HUES64 (cell line): ENCODE data around the gene ACTR5.
"Not testable (repeated sequence)": the region's sequence is repeated elsewhere in the genome, so short reads cannot be mapped to it uniquely, and the experiment has no call there.

Source experiments
- H3K27ac ChIP-seq: 2 replicates; pipeline ENCODE4 v1.7.0; 2013; ENCODE audit warnings: low read depth, low read length, inconsistent platforms
- H3K27me3 ChIP-seq: 2 replicates; pipeline ENCODE4 v1.6.1; 2013; ENCODE audit warnings: mild to moderate bottlenecking, low read length; ENCODE audit not compliant: insufficient read depth
- H3K36me3 ChIP-seq: 2 replicates; pipeline ENCODE4 v1.6.1; 2013; ENCODE audit warnings: mild to moderate bottlenecking, low read length; ENCODE audit not compliant: insufficient read depth
- H3K4me1 ChIP-seq: 2 replicates; pipeline ENCODE4 v1.6.1; 2013; ENCODE audit warnings: mild to moderate bottlenecking, low read length, moderate library complexity; ENCODE audit not compliant: insufficient read depth
- H3K4me3 ChIP-seq: 2 replicates; pipeline ENCODE4 v1.5.1; 2013; ENCODE audit warnings: mild to moderate bottlenecking, low read length, moderate library complexity
- H3K9ac ChIP-seq: 2 replicates; pipeline ENCODE4 v1.6.1; 2013; ENCODE audit warnings: mild to moderate bottlenecking, low read depth, low read length
- H3K9me3 ChIP-seq: 2 replicates; pipeline ENCODE4 v1.6.1; 2013; ENCODE audit warnings: low read depth, low read length; ENCODE audit not compliant: insufficient read depth
- WGBS: fragments of 150-250, 120-280 bp; methylation state at CpG from one replicate; pipeline ENCODE4 v1.1.7; 2013; ENCODE audit warnings: missing lambda C conversion rate; 5-methylcytosine and 5-hydroxymethylcytosine counted together

ACTR5 gene

GRCh38 chr20:38791940-38792339, 43.7 kb downstream of the ACTR5 start:
- Histone ChIP-seq H3K4me1 (no peaks in the 10 kb centered on the region), H3K9ac (no peak overlapping the region), H3K36me3 (no peaks in the 10 kb centered on the region), H3K9me3 (no peaks in the 10 kb centered on the region), H3K27me3 (no peaks in the 10 kb centered on the region), H3K4me3 (no peak overlapping the region), H3K27ac (no peak overlapping the region)
- WGBS = no CpG with 5 or more reads among the region's 1 CpG

GRCh38 chr20:38794057-38794456, 45.8 kb downstream of the ACTR5 start:
- H3K27me3 ChIP-seq, H3K27ac ChIP-seq, H3K36me3 ChIP-seq, H3K4me3 ChIP-seq, H3K4me1 ChIP-seq, H3K9me3 ChIP-seq, H3K9ac ChIP-seq: not testable (repeated sequence)
- WGBS = 93% methylated on average over 5 of the region's 5 CpGs

GRCh38 chr20:38798266-38798665, 50.0 kb downstream of the ACTR5 start:
- no peaks in the 10 kb centered on the region for H3K9me3 ChIP-seq
- H3K27me3 ChIP-seq = no peaks in the 10 kb centered on the region
- H3K27ac ChIP-seq = no peak overlapping the region
- peaks cover under 1% of the 10 kb centered on the region; the same call in 1 of the 2 replicates for H3K4me1 ChIP-seq
- H3K9ac ChIP-seq = no peak overlapping the region
- 92% methylated on average over 3 of the region's 3 CpGs for WGBS
- no peak overlapping the region for H3K4me3 ChIP-seq
- no peaks in the 10 kb centered on the region for H3K36me3 ChIP-seq

- H3K4me3 ChIP-seq = no peak overlapping the region
- H3K4me1 ChIP-seq = peaks cover 10% of the 10 kb centered on the region
- H3K27ac ChIP-seq = no peak overlapping the region
- H3K9ac ChIP-seq = no peak overlapping the region
- H3K27me3 ChIP-seq = no peaks in the 10 kb centered on the region
- no peaks in the 10 kb centered on the region for H3K36me3 ChIP-seq
- no peaks in the 10 kb centered on the region for H3K9me3 ChIP-seq
- 94% methylated on average over 4 of the region's 4 CpGs for WGBS
Observed at GRCh38 chr20:38799203-38799602, 50.9 kb downstream of the ACTR5 start.

- no peak overlapping the region for H3K4me3 ChIP-seq
- H3K4me1 ChIP-seq = peaks cover 14% of the 10 kb centered on the region
- H3K36me3 ChIP-seq = no peaks in the 10 kb centered on the region
- H3K9ac ChIP-seq = no peak overlapping the region
- 96% methylated on average over 3 of the region's 3 CpGs for WGBS
- H3K9me3 ChIP-seq = no peaks in the 10 kb centered on the region
- H3K27ac ChIP-seq = no peak overlapping the region
- 0 out of 2 replicates have a peak, but pooled peaks cover 2% of the 10 kb centered on the region for H3K27me3 ChIP-seq
Observed at GRCh38 chr20:38800882-38801281, 52.6 kb downstream of the ACTR5 start.

- peak overlapping the region; percentile 78 for H3K27ac ChIP-seq
- peak overlapping the region; percentile 72; the same call in 1 of the 2 replicates for H3K4me3 ChIP-seq
- 47% methylated on average over 3 of the region's 3 CpGs for WGBS
Observed at GRCh38 chr20:38804221-38804620, 56.0 kb downstream of the ACTR5 start.

GRCh38 chr20:38804682-38805501, 56.6 kb downstream of the ACTR5 start:
- Histone ChIP-seq H3K27me3 (peaks cover 30% of the 10 kb centered on the region), H3K4me3 (peak overlapping the region; percentile 72), H3K36me3 (no peaks in the 10 kb centered on the region), H3K9me3 (no peaks in the 10 kb centered on the region), H3K4me1 (peaks cover 14% of the 10 kb centered on the region), H3K9ac (peak overlapping the region; percentile 63), H3K27ac (peak overlapping the region; percentile 97)
- WGBS = 5% methylated on average over 18 of the region's 18 CpGs

More at GRCh38 chr20:38804221-38804620, 56.0 kb downstream of the ACTR5 start:
- peaks cover 30% of the 10 kb centered on the region for H3K27me3 ChIP-seq
- no peaks in the 10 kb centered on the region for H3K9me3 ChIP-seq
- H3K36me3 ChIP-seq = no peaks in the 10 kb centered on the region
- H3K9ac ChIP-seq = peak overlapping the region; percentile 27; the same call in 1 of the 2 replicates
- H3K4me1 ChIP-seq = peaks cover 14% of the 10 kb centered on the region

- Histone ChIP-seq H3K36me3 (no peaks in the 10 kb centered on the region), H3K27me3 (peaks cover 30% of the 10 kb centered on the region), H3K9me3 (no peaks in the 10 kb centered on the region), H3K9ac (peak within 1 kb of the TSS; percentile 63), H3K27ac (peak within 1 kb of the TSS; percentile 97), H3K4me3 (peak within 1 kb of the TSS; percentile 72), H3K4me1 (peaks cover 14% of the 10 kb centered on the region)
- WGBS = under 1% methylated on average over 40 of the region's 40 CpGs
Observed at GRCh38 chr20:38805502-38805957, 57.3 kb downstream of the ACTR5 start, which contains the start of gene PPP1R16B. PPP1R16B (plus strand) TSS chr20:38805697; CDS start chr20:38835926, 30,229 bp downstream.

- peaks cover 14% of the 10 kb centered on the region for H3K4me1 ChIP-seq
- H3K36me3 ChIP-seq = no peaks in the 10 kb centered on the region
- H3K9me3 ChIP-seq = no peaks in the 10 kb centered on the region
- H3K9ac ChIP-seq = peak overlapping the region; percentile 51
- peak overlapping the region; percentile 72 for H3K4me3 ChIP-seq
- under 1% methylated on average over 80 of the region's 81 CpGs for WGBS
- H3K27me3 ChIP-seq = peaks cover 30% of the 10 kb centered on the region
- H3K27ac ChIP-seq = no peak overlapping the region
Observed at GRCh38 chr20:38805958-38806854, 57.9 kb downstream of the ACTR5 start.

- no peaks in the 10 kb centered on the region for H3K36me3 ChIP-seq
- H3K27me3 ChIP-seq = peaks cover 30% of the 10 kb centered on the region
- 15% methylated on average over 32 of the region's 32 CpGs for WGBS
- H3K9me3 ChIP-seq = no peaks in the 10 kb centered on the region
- H3K27ac ChIP-seq = no peak overlapping the region
- peaks cover 14% of the 10 kb centered on the region for H3K4me1 ChIP-seq
- peak overlapping the region; percentile 51; the same call in 1 of the 2 replicates for H3K9ac ChIP-seq
- H3K4me3 ChIP-seq = peak overlapping the region; percentile 72
Observed at GRCh38 chr20:38806855-38807655, 58.8 kb downstream of the ACTR5 start.
